C4-2B (cell line): Measurements from ENCODE around the gene PCF11.

Experiments
- ZFX ChIP-seq: fragments of 450-650 bp; IDR thresholded peaks from 2 replicates; pipeline ENCODE4 v1.6.1; 2017
- TF ChIP-seq, protein P1 (sequence below): fragments of 450-650 bp; conservative IDR thresholded peaks from 2 replicates; pipeline ENCODE4 v1.5.1; 2017; ENCODE audit warnings: mild to moderate bottlenecking

DNA sequence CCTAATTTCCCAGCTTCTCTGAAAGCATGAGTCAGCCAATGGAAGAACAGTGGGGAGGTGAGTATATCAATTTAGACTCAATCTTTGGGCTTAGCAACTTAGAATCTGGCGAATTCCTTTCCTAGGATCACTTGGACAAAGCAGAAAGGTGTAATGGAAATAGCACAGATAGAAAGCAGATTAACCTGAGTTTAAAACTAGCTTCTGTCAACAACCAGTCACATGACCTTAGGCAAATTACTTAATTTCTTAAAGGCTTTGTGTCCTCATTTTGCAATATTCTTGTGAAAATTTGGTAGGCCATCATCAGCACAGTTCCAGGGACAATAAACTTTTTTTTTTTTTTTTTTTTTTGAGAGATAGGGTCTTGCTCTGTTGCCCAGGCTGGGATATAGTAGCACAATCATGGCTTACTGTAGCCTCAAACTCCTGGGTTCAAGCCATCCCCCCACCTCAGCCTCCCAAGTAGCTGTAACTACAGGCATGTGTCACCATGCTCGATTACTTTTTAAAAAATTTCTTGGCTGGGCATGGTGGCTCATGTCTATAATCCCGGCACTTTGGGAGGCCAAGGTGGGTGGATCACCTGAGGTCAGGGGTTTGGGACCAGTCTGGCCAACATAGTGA, 40.8 kb upstream of the PCF11 start:
- TF ChIP-seq, protein P1, sequence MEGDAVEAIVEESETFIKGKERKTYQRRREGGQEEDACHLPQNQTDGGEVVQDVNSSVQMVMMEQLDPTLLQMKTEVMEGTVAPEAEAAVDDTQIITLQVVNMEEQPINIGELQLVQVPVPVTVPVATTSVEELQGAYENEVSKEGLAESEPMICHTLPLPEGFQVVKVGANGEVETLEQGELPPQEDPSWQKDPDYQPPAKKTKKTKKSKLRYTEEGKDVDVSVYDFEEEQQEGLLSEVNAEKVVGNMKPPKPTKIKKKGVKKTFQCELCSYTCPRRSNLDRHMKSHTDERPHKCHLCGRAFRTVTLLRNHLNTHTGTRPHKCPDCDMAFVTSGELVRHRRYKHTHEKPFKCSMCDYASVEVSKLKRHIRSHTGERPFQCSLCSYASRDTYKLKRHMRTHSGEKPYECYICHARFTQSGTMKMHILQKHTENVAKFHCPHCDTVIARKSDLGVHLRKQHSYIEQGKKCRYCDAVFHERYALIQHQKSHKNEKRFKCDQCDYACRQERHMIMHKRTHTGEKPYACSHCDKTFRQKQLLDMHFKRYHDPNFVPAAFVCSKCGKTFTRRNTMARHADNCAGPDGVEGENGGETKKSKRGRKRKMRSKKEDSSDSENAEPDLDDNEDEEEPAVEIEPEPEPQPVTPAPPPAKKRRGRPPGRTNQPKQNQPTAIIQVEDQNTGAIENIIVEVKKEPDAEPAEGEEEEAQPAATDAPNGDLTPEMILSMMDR, result no peak
- no peak for TF ChIP-seq ZFX
